Measurements from ENCODE around the gene MAPK12. TPM values are rescaled to one million over a fixed set of nuclear protein-coding genes. Genes with fewer than 3 reads are reported as not detected.

Gene MAPK12
- total RNA-seq, 2 experiments from 2014 or later, result 4.8 to 5.3 TPM

Other genes starting within 250 kb of the MAPK12 start
- not detected for gene IL17REL, start 248.9 kb downstream of the MAPK12 start, total RNA-seq
- not detected for gene TTLL8, start 203.4 kb downstream of the MAPK12 start, total RNA-seq
- 1 to 10 TPM; 8.3 to 9.4 TPM for gene MLC1, start 176.3 kb downstream of the MAPK12 start, total RNA-seq
- gene MOV10L1, start 171.7 kb downstream of the MAPK12 start, total RNA-seq, result not detected
- gene PANX2, start 91.0 kb downstream of the MAPK12 start, total RNA-seq, result under 1 TPM in 1 of 2 experiments, not detected in 1; 0.10 TPM
- gene TRABD, start 75.8 kb downstream of the MAPK12 start, total RNA-seq, result 100 to 1,000 TPM; 115 to 129 TPM
- gene SELENOO, start 60.7 kb downstream of the MAPK12 start, total RNA-seq, result 10 to 100 TPM; 23.6 to 24.4 TPM
- gene TUBGCP6, start 16.7 kb downstream of the MAPK12 start, total RNA-seq, result 10 to 100 TPM; 53.2 to 58.1 TPM
- 10 to 100 TPM; 71.4 to 75.9 TPM for gene HDAC10, start 10.4 kb downstream of the MAPK12 start, total RNA-seq
- 10 to 100 TPM; 10.4 to 11.8 TPM for gene MAPK11, start 8.7 kb upstream of the MAPK12 start, total RNA-seq
- gene PLXNB2, start 46.0 kb upstream of the MAPK12 start, total RNA-seq, result 10 to 100 TPM; 48.4 to 49.9 TPM
- 1 to 10 TPM; 6.0 to 7.0 TPM for gene DENND6B, start 65.3 kb upstream of the MAPK12 start, total RNA-seq
- 10 to 100 TPM; 62.1 to 64.9 TPM for gene PPP6R2, start 81.6 kb upstream of the MAPK12 start, total RNA-seq
- 100 to 1,000 TPM; 177 to 183 TPM for gene SBF1, start 213.4 kb upstream of the MAPK12 start, total RNA-seq
- gene ADM2, start 219.9 kb upstream of the MAPK12 start, total RNA-seq, result 1 to 10 TPM; 4.1 to 4.2 TPM
- under 1 TPM in 1 of 2 experiments, not detected in 1; 0.40 TPM for gene MIOX, start 225.2 kb upstream of the MAPK12 start, total RNA-seq
- gene LMF2, start 246.0 kb upstream of the MAPK12 start, total RNA-seq, result 100 to 1,000 TPM; 119 to 132 TPM
- 100 to 1,000 TPM; 146 to 150 TPM for gene NCAPH2, start 246.5 kb upstream of the MAPK12 start, total RNA-seq